ENCODE results near the gene NATD1. TPM values are rescaled to one million over a fixed set of nuclear protein-coding genes. Genes with fewer than 3 reads are reported as not detected.

The NATD1 gene
- total and polyA plus RNA-seq, 2 experiments from 2014 or later, result 2.1 to 8.1 TPM

- Histone ChIP-seq H3K4me3 (no peak overlapping the region), H3K4me2 (no peak overlapping the region), H3K36me3 (ENCODE audit: insufficient read depth) (no peaks in the 10 kb centered on the region), H3K27ac (ENCODE audit: low read depth) (no peak overlapping the region), H4K20me1 (replicated peaks; ENCODE audit: insufficient read depth) (peaks cover 10% of the 10 kb centered on the region), H3F3A (replicated peaks; ENCODE audit: low read depth) (no peaks in the 10 kb centered on the region), H3K4me1 (ENCODE audit: insufficient read depth) (no peaks in the 10 kb centered on the region), H3K27me3 (ENCODE audit: insufficient read depth) (no peaks in the 10 kb centered on the region), H2AFZ (no peak overlapping the region), H3K79me2 (replicated peaks; ENCODE audit: insufficient read depth) (no peaks in the 10 kb centered on the region; the same call in 1 of the 2 replicates), H3K9me2 (ENCODE audit: insufficient read depth) (no peaks in the 10 kb centered on the region)
- peaks cover 12% of the 10 kb centered on the region for H3K27me3 Mint-ChIP-seq (ENCODE audit: insufficient read depth, low read depth, poor library complexity)
- H3K4me1 Mint-ChIP-seq, result peaks cover under 1% of the 10 kb centered on the region; the same call in 2 of the 3 replicates
- no peak overlapping the region for H3K4me3 Mint-ChIP-seq
- TF ChIP-seq POLR2AphosphoS5 (IDR thresholded peaks at IDR 0.05; ENCODE audit: low read depth) (no peak), EZH2 (IDR thresholded peaks at IDR 0.05; ENCODE audit: low read depth, unreplicated experiment) (no peak), CTCF (conservative IDR thresholded peaks at IDR 0.05; ENCODE audit: low read depth in 2 of 2) (peak in 1 of 2 experiments; percentile 14; a peak in 1 of 4 replicates)
- ATAC-seq, result no peak
- H3K9me3 Mint-ChIP-seq, result no peaks in the 10 kb centered on the region; the same call in 2 of the 3 replicates
- DNase-seq (ENCODE audit: low spot score), result no peak
- H3K27ac Mint-ChIP-seq, result no peak overlapping the region
- peaks cover 10% of the 10 kb centered on the region; the same call in 2 of the 3 replicates for H3K36me3 Mint-ChIP-seq (ENCODE audit: low read depth)
Measured at GRCh38 chr17:21223086-21223485, 30.1 kb downstream of the NATD1 start.

- Mint-ChIP-seq H3K4me1 (peaks cover 19% of the 10 kb centered on the region), H3K4me3 (no peak overlapping the region), H3K36me3 (ENCODE audit: low read depth) (peaks cover 10% of the 10 kb centered on the region; the same call in 2 of the 3 replicates), H3K27ac (no peak overlapping the region), H3K9me3 (no peaks in the 10 kb centered on the region; the same call in 2 of the 3 replicates), H3K27me3 (ENCODE audit: insufficient read depth, low read depth, poor library complexity) (peaks cover 7% of the 10 kb centered on the region)
- H3K9me2 ChIP-seq (ENCODE audit: insufficient read depth), result no peaks in the 10 kb centered on the region
- DNase-seq (ENCODE audit: low spot score) (no peak), ATAC-seq (no peak)
- H2AFZ ChIP-seq, result no peak overlapping the region
- H3K4me3 ChIP-seq, result no peak overlapping the region
- no peaks in the 10 kb centered on the region for H3K36me3 ChIP-seq (ENCODE audit: insufficient read depth)
- H3F3A ChIP-seq (replicated peaks; ENCODE audit: low read depth), result peaks cover 6% of the 10 kb centered on the region
- H3K4me2 ChIP-seq, result no peak overlapping the region
- H3K27me3 ChIP-seq (ENCODE audit: insufficient read depth), result no peaks in the 10 kb centered on the region
- peaks cover 5% of the 10 kb centered on the region for H3K4me1 ChIP-seq (ENCODE audit: insufficient read depth)
- no peak overlapping the region for H3K27ac ChIP-seq (ENCODE audit: low read depth)
- peaks cover 10% of the 10 kb centered on the region for H4K20me1 ChIP-seq (replicated peaks; ENCODE audit: insufficient read depth)
- peaks cover 12% of the 10 kb centered on the region for H3K79me2 ChIP-seq (replicated peaks; ENCODE audit: insufficient read depth)
- TF ChIP-seq, protein P1, sequence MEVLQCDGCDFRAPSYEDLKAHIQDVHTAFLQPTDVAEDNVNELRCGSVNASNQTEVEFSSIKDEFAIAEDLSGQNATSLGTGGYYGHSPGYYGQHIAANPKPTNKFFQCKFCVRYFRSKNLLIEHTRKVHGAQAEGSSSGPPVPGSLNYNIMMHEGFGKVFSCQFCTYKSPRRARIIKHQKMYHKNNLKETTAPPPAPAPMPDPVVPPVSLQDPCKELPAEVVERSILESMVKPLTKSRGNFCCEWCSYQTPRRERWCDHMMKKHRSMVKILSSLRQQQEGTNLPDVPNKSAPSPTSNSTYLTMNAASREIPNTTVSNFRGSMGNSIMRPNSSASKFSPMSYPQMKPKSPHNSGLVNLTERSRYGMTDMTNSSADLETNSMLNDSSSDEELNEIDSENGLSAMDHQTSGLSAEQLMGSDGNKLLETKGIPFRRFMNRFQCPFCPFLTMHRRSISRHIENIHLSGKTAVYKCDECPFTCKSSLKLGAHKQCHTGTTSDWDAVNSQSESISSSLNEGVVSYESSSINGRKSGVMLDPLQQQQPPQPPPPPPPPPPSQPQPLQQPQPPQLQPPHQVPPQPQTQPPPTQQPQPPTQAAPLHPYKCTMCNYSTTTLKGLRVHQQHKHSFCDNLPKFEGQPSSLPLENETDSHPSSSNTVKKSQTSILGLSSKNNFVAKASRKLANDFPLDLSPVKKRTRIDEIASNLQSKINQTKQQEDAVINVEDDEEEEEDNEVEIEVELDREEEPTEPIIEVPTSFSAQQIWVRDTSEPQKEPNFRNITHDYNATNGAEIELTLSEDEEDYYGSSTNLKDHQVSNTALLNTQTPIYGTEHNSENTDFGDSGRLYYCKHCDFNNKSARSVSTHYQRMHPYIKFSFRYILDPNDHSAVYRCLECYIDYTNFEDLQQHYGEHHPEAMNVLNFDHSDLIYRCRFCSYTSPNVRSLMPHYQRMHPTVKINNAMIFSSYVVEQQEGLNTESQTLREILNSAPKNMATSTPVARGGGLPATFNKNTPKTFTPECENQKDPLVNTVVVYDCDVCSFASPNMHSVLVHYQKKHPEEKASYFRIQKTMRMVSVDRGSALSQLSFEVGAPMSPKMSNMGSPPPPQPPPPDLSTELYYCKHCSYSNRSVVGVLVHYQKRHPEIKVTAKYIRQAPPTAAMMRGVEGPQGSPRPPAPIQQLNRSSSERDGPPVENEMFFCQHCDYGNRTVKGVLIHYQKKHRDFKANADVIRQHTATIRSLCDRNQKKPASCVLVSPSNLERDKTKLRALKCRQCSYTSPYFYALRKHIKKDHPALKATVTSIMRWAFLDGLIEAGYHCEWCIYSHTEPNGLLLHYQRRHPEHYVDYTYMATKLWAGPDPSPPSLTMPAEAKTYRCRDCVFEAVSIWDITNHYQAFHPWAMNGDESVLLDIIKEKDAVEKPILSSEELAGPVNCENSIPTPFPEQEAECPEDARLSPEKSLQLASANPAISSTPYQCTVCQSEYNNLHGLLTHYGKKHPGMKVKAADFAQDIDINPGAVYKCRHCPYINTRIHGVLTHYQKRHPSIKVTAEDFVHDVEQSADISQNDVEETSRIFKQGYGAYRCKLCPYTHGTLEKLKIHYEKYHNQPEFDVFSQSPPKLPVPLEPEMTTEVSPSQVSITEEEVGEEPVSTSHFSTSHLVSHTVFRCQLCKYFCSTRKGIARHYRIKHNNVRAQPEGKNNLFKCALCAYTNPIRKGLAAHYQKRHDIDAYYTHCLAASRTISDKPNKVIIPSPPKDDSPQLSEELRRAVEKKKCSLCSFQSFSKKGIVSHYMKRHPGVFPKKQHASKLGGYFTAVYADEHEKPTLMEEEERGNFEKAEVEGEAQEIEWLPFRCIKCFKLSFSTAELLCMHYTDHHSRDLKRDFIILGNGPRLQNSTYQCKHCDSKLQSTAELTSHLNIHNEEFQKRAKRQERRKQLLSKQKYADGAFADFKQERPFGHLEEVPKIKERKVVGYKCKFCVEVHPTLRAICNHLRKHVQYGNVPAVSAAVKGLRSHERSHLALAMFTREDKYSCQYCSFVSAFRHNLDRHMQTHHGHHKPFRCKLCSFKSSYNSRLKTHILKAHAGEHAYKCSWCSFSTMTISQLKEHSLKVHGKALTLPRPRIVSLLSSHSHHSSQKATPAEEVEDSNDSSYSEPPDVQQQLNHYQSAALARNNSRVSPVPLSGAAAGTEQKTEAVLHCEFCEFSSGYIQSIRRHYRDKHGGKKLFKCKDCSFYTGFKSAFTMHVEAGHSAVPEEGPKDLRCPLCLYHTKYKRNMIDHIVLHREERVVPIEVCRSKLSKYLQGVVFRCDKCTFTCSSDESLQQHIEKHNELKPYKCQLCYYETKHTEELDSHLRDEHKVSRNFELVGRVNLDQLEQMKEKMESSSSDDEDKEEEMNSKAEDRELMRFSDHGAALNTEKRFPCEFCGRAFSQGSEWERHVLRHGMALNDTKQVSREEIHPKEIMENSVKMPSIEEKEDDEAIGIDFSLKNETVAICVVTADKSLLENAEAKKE (CRISPR knock-in tag; IDR thresholded peaks at IDR 0.05), result no peak
- TF ChIP-seq REST (IDR thresholded peaks at IDR 0.05; ENCODE audit: unreplicated experiment) (no peak), STAT1 (IDR thresholded peaks at IDR 0.05; ENCODE audit: unreplicated experiment) (no peak), POLR2AphosphoS5 (IDR thresholded peaks at IDR 0.05; ENCODE audit: low read depth) (no peak), NANOG (IDR thresholded peaks at IDR 0.05; ENCODE audit: borderline replicate concordance) (no peak)
Measured at GRCh38 chr17:21218831-21219380, 34.3 kb downstream of the NATD1 start.

Data from GM23338 (cell line).